Fibroblast of skin of left quadriceps (primary cell): ENCODE results near the gene TEX51.

Experiments
- DNase-seq, 2 experiments: peaks; one replicate each; pipeline ENCODE4 v3.0.0-alpha.2; 2013; ENCODE audit warnings: low read depth in 2 of 2

Gene TEX51

GRCh38 chr2:126893153-126893552 is 5.5 kb upstream of the TEX51 start:
- DNase-seq = no peak

- DNase-seq = no peak
Observed at GRCh38 chr2:126893606-126894005, 5.1 kb upstream of the TEX51 start.

GRCh38 chr2:126894082-126894481 is 4.6 kb upstream of the TEX51 start:
- DNase-seq = no peak

- no peak for DNase-seq
Observed at GRCh38 chr2:126894585-126895182, 4.0 kb upstream of the TEX51 start.

- no peak for DNase-seq
Observed at GRCh38 chr2:126895336-126895735, 3.4 kb upstream of the TEX51 start.

- no peak for DNase-seq
Observed at GRCh38 chr2:126896471-126896870, 2.2 kb upstream of the TEX51 start.

GRCh38 chr2:126899616-126900185 is 1.0 kb downstream of the TEX51 start:
- no peak for DNase-seq

GRCh38 chr2:126900646-126901319 is 2.1 kb downstream of the TEX51 start:
- DNase-seq = no peak

- no peak for DNase-seq
Observed at GRCh38 chr2:126901459-126901858, 2.8 kb downstream of the TEX51 start.

GRCh38 chr2:126902152-126902835 is 3.6 kb downstream of the TEX51 start:
- no peak for DNase-seq

- DNase-seq = no peak
Observed at GRCh38 chr2:126902859-126903258, 4.2 kb downstream of the TEX51 start.

GRCh38 chr2:126905991-126906390 is 7.3 kb downstream of the TEX51 start:
- no peak for DNase-seq

- no peak for DNase-seq
Observed at GRCh38 chr2:126906781-126907180, 8.1 kb downstream of the TEX51 start.

- DNase-seq = no peak
Observed at GRCh38 chr2:126907671-126908070, 9.0 kb downstream of the TEX51 start.

GRCh38 chr2:126908721-126909177 is 10.1 kb downstream of the TEX51 start:
- no peak for DNase-seq

GRCh38 chr2:126909366-126909765 is 10.7 kb downstream of the TEX51 start:
- DNase-seq = no peak

GRCh38 chr2:126909781-126910180 is 11.1 kb downstream of the TEX51 start:
- no peak for DNase-seq

- DNase-seq = no peak
Observed at GRCh38 chr2:126910637-126911036, 11.9 kb downstream of the TEX51 start.

GRCh38 chr2:126911111-126911796 is 12.6 kb downstream of the TEX51 start:
- no peak for DNase-seq

- DNase-seq = no peak
Observed at GRCh38 chr2:126912201-126912600, 13.5 kb downstream of the TEX51 start.

- DNase-seq = no peak
Observed at GRCh38 chr2:126913329-126913728, 14.6 kb downstream of the TEX51 start.
